MM.1S (cell line): ENCODE data around the gene FZR1.

Experiments
- DNase-seq: peaks from one replicate; pipeline ENCODE4 v3.0.0-alpha.2; 2015
- H2AFZ ChIP-seq: fragments of 300-600 bp; sonication (generic); 2 replicates; pipeline ENCODE4 v1.6.0; 2016; ENCODE audit warnings: antibody characterized with exemption, low read length
- H3F3A ChIP-seq: fragments of 300-600 bp; sonication (generic); 2 replicates; pipeline ENCODE4 v1.6.1; 2016; ENCODE audit warnings: mild to moderate bottlenecking, antibody characterized with exemption, low read length, moderate library complexity, mixed read lengths; ENCODE audit not compliant: insufficient read depth
- H3K27ac ChIP-seq: fragments of 300-600 bp; sonication (generic); 2 replicates; pipeline ENCODE4 v1.5.1; 2016; ENCODE audit warnings: mild to moderate bottlenecking, low read length
- H3K27me3 ChIP-seq: fragments of 300-600 bp; sonication (generic); replicated peaks from 2 replicates; pipeline ENCODE4 v1.6.0; 2016; ENCODE audit warnings: low read length; ENCODE audit not compliant: insufficient read depth
- H3K36me3 ChIP-seq: fragments of 300-600 bp; sonication (generic); replicated peaks from 2 replicates; pipeline ENCODE4 v1.6.1; 2016; ENCODE audit warnings: mild to moderate bottlenecking, low read length, mixed read lengths; ENCODE audit not compliant: insufficient read depth
- H3K4me1 ChIP-seq: fragments of 300-600 bp; sonication (generic); 2 replicates; pipeline ENCODE4 v1.6.1; 2016; ENCODE audit warnings: low read length, mixed read lengths
- H3K4me2 ChIP-seq: fragments of 300-600 bp; sonication (generic); 2 replicates; pipeline ENCODE4 v1.6.0; 2016; ENCODE audit warnings: low read depth, low read length
- H3K4me3 ChIP-seq: fragments of 300-600 bp; sonication (generic); 2 replicates; pipeline ENCODE4 v1.5.1; 2016; ENCODE audit warnings: low read length, mixed read lengths
- H3K79me2 ChIP-seq: fragments of 300-600 bp; sonication (generic); 2 replicates; pipeline ENCODE4 v1.6.1; 2016; ENCODE audit warnings: mixed run types, low read length, mixed read lengths
- H3K9ac ChIP-seq: fragments of 300-600 bp; sonication (generic); 2 replicates; pipeline ENCODE4 v1.6.1; 2016; ENCODE audit warnings: low read length, mixed read lengths
- H3K9me2 ChIP-seq: fragments of 300-600 bp; sonication (generic); replicated peaks from 2 replicates; pipeline ENCODE4 v1.6.1; 2016; ENCODE audit warnings: mild to moderate bottlenecking, low read length, mixed read lengths; ENCODE audit not compliant: insufficient read depth
- H3K9me3 ChIP-seq: fragments of 300-600 bp; sonication (generic); replicated peaks from 2 replicates; pipeline ENCODE4 v1.6.1; 2016; ENCODE audit warnings: mild to moderate bottlenecking, low read length, mixed read lengths; ENCODE audit not compliant: insufficient read depth
- H4K20me1 ChIP-seq: fragments of 300-600 bp; sonication (generic); 2 replicates; pipeline ENCODE4 v1.6.1; 2016; ENCODE audit warnings: mild to moderate bottlenecking, low read length, moderate library complexity, mixed read lengths; ENCODE audit not compliant: insufficient read depth
- CTCF ChIP-seq: fragments of 300-600 bp; sonication (generic); IDR thresholded peaks from 2 replicates; pipeline ENCODE4 v1.5.1; 2016; ENCODE audit warnings: antibody characterized with exemption, low read length, mixed read lengths
- EZH2 ChIP-seq: fragments of 300-600 bp; sonication (generic); optimal IDR thresholded peaks from 2 replicates; pipeline ENCODE3; 2017; ENCODE audit warnings: low read depth, mild to moderate bottlenecking, antibody characterized with exemption, low read length, mixed read lengths
- EZH2phosphoT487 ChIP-seq: fragments of 300-600 bp; sonication (generic); IDR thresholded peaks from 2 replicates; pipeline ENCODE4 v1.6.1; 2018; ENCODE audit warnings: antibody characterized with exemption, low read length

FZR1 gene

DNA sequence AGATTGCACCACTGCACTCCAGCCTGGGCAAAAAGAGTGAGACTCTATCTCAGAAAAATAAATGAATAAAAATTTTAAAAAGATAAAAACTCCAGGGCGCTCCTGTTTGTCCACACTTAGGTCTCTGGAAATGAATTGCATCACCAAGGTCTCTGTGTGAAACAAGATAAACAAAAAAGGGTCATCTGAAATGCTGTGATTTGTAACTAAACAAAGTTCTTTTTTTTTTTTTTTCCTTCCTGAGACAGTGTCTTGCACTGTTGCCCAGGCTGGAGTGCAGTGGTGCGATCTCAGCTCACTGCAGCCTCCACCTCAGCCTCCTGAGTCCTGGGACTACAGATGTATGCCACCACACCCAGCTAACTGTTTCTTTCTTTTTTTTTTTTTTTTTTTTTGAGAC is 11.5 kb downstream of the FZR1 start:
- H3K79me2 ChIP-seq, result peaks cover 99% of the 10 kb centered on the region
- no peak overlapping the region for H2AFZ ChIP-seq
- DNase-seq, result no peak
- H3K9me3 ChIP-seq, result no peaks in the 10 kb centered on the region
- H4K20me1 ChIP-seq, result no peaks in the 10 kb centered on the region
- 0 out of 2 replicates have a peak, but pooled peaks cover 3% of the 10 kb centered on the region for H3K36me3 ChIP-seq
- H3K9ac ChIP-seq, result no peak overlapping the region
- no peaks in the 10 kb centered on the region for H3K4me1 ChIP-seq
- no peaks in the 10 kb centered on the region for H3K9me2 ChIP-seq
- no peak for TF ChIP-seq CTCF
- no peak overlapping the region for H3K27ac ChIP-seq
- no peaks in the 10 kb centered on the region for H3F3A ChIP-seq
- H3K4me2 ChIP-seq, result no peak overlapping the region
- no peak overlapping the region for H3K4me3 ChIP-seq
- no peaks in the 10 kb centered on the region for H3K27me3 ChIP-seq

DNA sequence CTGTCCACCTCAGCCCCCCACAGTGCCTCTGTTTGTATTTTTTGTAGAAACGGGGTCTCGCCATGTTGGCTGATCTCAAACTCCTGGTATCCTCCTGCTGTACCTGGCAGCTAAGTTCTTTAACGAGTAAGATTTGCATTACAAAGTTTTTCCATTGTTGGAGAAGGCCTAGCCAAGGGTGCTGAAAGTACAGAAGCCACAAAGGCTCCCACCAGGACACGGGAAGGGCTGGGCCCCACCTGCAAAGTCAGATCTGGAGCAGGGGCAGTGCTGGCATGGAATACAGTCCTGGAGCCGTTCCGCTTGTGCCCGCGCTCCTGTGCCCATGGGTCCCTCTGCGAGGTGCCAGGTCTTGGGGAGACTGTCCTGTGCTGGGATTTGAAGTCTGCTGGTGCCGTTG is 12.1 kb downstream of the FZR1 start:
- Histone ChIP-seq H3K9me2 (no peaks in the 10 kb centered on the region), H3K4me2 (no peak overlapping the region), H3K4me1 (no peaks in the 10 kb centered on the region), H3K79me2 (peaks cover 99% of the 10 kb centered on the region), H3K36me3 (0 out of 2 replicates have a peak, but pooled peaks cover 3% of the 10 kb centered on the region), H3K9me3 (no peaks in the 10 kb centered on the region), H3K27ac (no peak overlapping the region), H3F3A (no peaks in the 10 kb centered on the region), H3K27me3 (no peaks in the 10 kb centered on the region), H4K20me1 (no peaks in the 10 kb centered on the region), H2AFZ (no peak overlapping the region), H3K4me3 (no peak overlapping the region), H3K9ac (no peak overlapping the region)
- TF ChIP-seq EZH2phosphoT487 (no peak), EZH2 (no peak), CTCF (no peak)
- no peak for DNase-seq

DNA sequence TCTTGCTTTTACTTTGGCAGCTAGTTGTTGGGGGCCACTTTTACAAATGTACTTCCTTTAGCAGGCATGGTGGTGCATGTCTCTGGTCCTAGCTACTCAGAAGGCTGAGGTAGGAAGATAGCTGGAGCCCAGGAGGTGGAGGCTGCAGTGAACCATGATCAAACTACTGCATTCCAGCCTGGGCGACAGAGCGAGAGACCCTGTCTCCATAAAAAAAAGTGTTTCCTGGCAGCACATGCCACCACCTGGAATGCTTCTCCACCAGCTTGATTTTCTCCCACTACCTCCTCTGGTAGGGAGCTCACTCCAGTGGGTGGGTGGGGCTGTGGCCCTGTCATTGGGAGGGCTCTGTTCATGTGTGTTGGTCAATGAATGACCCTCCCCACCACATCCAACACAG is 12.5 kb downstream of the FZR1 start:
- Histone ChIP-seq H3K36me3 (0 out of 2 replicates have a peak, but pooled peaks cover 3% of the 10 kb centered on the region), H3K4me3 (no peak overlapping the region), H3K9me2 (no peaks in the 10 kb centered on the region), H3K4me2 (no peak overlapping the region), H3K27ac (no peak overlapping the region), H3F3A (no peaks in the 10 kb centered on the region), H2AFZ (no peak overlapping the region), H4K20me1 (no peaks in the 10 kb centered on the region), H3K4me1 (no peaks in the 10 kb centered on the region), H3K27me3 (no peaks in the 10 kb centered on the region), H3K9me3 (no peaks in the 10 kb centered on the region), H3K79me2 (peaks cover 97% of the 10 kb centered on the region), H3K9ac (no peak overlapping the region)
- TF ChIP-seq EZH2phosphoT487, result no peak
- TF ChIP-seq EZH2, result no peak
- no peak for TF ChIP-seq CTCF
- no peak for DNase-seq

- DNase-seq, result no peak
- Histone ChIP-seq H3K9me3 (no peaks in the 10 kb centered on the region), H3K4me1 (no peaks in the 10 kb centered on the region), H3K27me3 (no peaks in the 10 kb centered on the region), H3K9ac (no peak overlapping the region), H3K9me2 (no peaks in the 10 kb centered on the region), H2AFZ (no peak overlapping the region), H3K4me3 (no peak overlapping the region), H3F3A (no peaks in the 10 kb centered on the region), H3K4me2 (no peak overlapping the region), H4K20me1 (no peaks in the 10 kb centered on the region), H3K27ac (no peak overlapping the region), H3K79me2 (peaks cover 93% of the 10 kb centered on the region), H3K36me3 (0 out of 2 replicates have a peak, but pooled peaks cover 3% of the 10 kb centered on the region)
- TF ChIP-seq CTCF, result no peak
- no peak for TF ChIP-seq EZH2phosphoT487
- no peak for TF ChIP-seq EZH2
Measured at GRCh38 chr19:3519126-3519525, 13.0 kb downstream of the FZR1 start.
